Uterus (tissue), 4 donors: ENCODE results near the gene HOXC12. TPM values are rescaled to one million over a fixed set of nuclear protein-coding genes. Genes with fewer than 3 reads are reported as not detected.

Source experiments
- DNase-seq, 2 donors: peaks; one replicate each; pipeline ENCODE4 v3.0.0-alpha.2; 2019 to 2020
- H3K27ac ChIP-seq, 2 donors: fragments of 200-600 bp; sonication (generic); 1 replicate in 1 of 2; 2 replicates in 1 of 2; pipeline ENCODE4 v1.5.1; 2016 to 2018
- H3K27me3 ChIP-seq, 2 donors: fragments of 200-600 bp; sonication (generic); one replicate each; pipeline ENCODE4 v1.5.1; 2018 to 2019; ENCODE audit warnings: control low read depth in 1 of 2
- H3K36me3 ChIP-seq, 2 donors: fragments of 200-600 bp; sonication (generic); one replicate each; pipeline ENCODE4 v1.5.1; 2019; ENCODE audit warnings: control low read depth in 1 of 2
- H3K4me1 ChIP-seq, 2 donors: fragments of 200-600 bp; sonication (generic); one replicate each; pipeline ENCODE4 v1.5.1; 2018 to 2019; ENCODE audit warnings: control low read depth in 1 of 2
- H3K4me3 ChIP-seq, 2 donors: fragments of 200-600 bp; sonication (generic); 1 replicate in 1 of 2; 2 replicates in 1 of 2; pipeline ENCODE4 v1.5.1; 2018 to 2019; ENCODE audit warnings: mild to moderate bottlenecking in 1 of 2
- H3K9me3 ChIP-seq, 2 donors: fragments of 200-600 bp; sonication (generic); one replicate each; pipeline ENCODE4 v1.5.1; 2019; ENCODE audit warnings: control low read depth in 1 of 2
- CTCF ChIP-seq, 4 experiments: fragments of 200-600 bp in 2 of 4; fragments of 450-650 bp in 2 of 4; sonication (generic) in 2 of 4; IDR thresholded peaks; one replicate each; pipeline ENCODE4 v1.5.1; 2016 to 2019; ENCODE audit warnings: antibody characterized with exemption in 4 of 4, mild to moderate bottlenecking in 2 of 4, moderate library complexity in 1 of 4
- POLR2A ChIP-seq, 2 donors: fragments of 450-650 bp; IDR thresholded peaks; one replicate each; pipeline ENCODE4 v1.6.1; 2016; ENCODE audit warnings: antibody characterized with exemption in 2 of 2, mild to moderate bottlenecking in 1 of 2, moderate library complexity in 1 of 2
- intact Hi-C: fragments of 100-400 bp; cut with DNase I; formaldehyde crosslinking; loops from one replicate; pipeline ENCODE4 v1.15.1; 2023; ENCODE audit warnings: low total_unique reads
- total RNA-seq, 4 donors: library from RNA; depleted of rRNA in 3 of 4; stranded (reverse); fragments of >200 nt in 3 of 4; gene quantifications; one replicate each; pipeline versions ENCODE4 v1.1.0 to v1.2.4, GENCODE V29; 2014 to 2023
- donor health status: DM: yes; HTN: yes; CAD: no.

Gene HOXC12
- total RNA-seq, 4 donors from 2014 or later: not detected

- Histone ChIP-seq H3K27me3 (peaks cover 22 to 95% of the 10 kb centered on the region in 2 donors), H3K36me3 (no peaks in the 10 kb centered on the region), H3K4me1 (peaks cover 0 to 23% of the 10 kb centered on the region in 2 donors), H3K27ac (no peak overlapping the region), H3K4me3 (no peak overlapping the region), H3K9me3 (no peaks in the 10 kb centered on the region)
- intact Hi-C loops: no loop called here
- TF ChIP-seq POLR2A (IDR thresholded peaks at IDR 0.05) (no peak), CTCF (IDR thresholded peaks at IDR 0.05) (no peak)
- DNase-seq: no peak
Measured at GRCh38 chr12:53992377-53992889, 37.7 kb downstream of the HOXC12 start.

GRCh38 chr12:53993162-53994008 lies 38.7 kb downstream of the HOXC12 start:
- peaks cover 21 to 93% of the 10 kb centered on the region in 2 donors for H3K27me3 ChIP-seq
- intact Hi-C loops: no loop called here
- H3K4me1 ChIP-seq: peaks cover 0 to 23% of the 10 kb centered on the region in 2 donors
- no peaks in the 10 kb centered on the region for H3K36me3 ChIP-seq
- no peak overlapping the region for H3K27ac ChIP-seq
- no peak overlapping the region for H3K4me3 ChIP-seq
- no peaks in the 10 kb centered on the region for H3K9me3 ChIP-seq
- DNase-seq: no peak
- TF ChIP-seq POLR2A (IDR thresholded peaks at IDR 0.05) (no peak), CTCF (IDR thresholded peaks at IDR 0.05) (no peak)

- Histone ChIP-seq H3K27ac (no peak overlapping the region), H3K27me3 (peaks cover 20 to 93% of the 10 kb centered on the region in 2 donors), H3K4me1 (peaks cover 0 to 23% of the 10 kb centered on the region in 2 donors), H3K36me3 (no peaks in the 10 kb centered on the region), H3K4me3 (peak overlapping the region in 1 of 2 donors; percentile 31), H3K9me3 (no peaks in the 10 kb centered on the region)
- TF ChIP-seq POLR2A (IDR thresholded peaks at IDR 0.05) (no peak), CTCF (IDR thresholded peaks at IDR 0.05) (no peak)
- intact Hi-C loops: no loop called here
- DNase-seq: no peak
Measured at GRCh38 chr12:53994009-53994263, 39.2 kb downstream of the HOXC12 start.

- Histone ChIP-seq H3K4me1 (peaks cover 0 to 23% of the 10 kb centered on the region in 2 donors), H3K36me3 (no peaks in the 10 kb centered on the region), H3K4me3 (peak overlapping the region in 1 of 2 donors; percentile 31), H3K9me3 (no peaks in the 10 kb centered on the region), H3K27ac (peak overlapping the region in 1 of 2 donors; percentile 47), H3K27me3 (peaks cover 25 to 92% of the 10 kb centered on the region in 2 donors)
- no peak for DNase-seq
- intact Hi-C loops: no loop called here
- TF ChIP-seq POLR2A (IDR thresholded peaks at IDR 0.05) (no peak), CTCF (IDR thresholded peaks at IDR 0.05) (no peak)
Measured at GRCh38 chr12:53994264-53995001, 39.7 kb downstream of the HOXC12 start.

GRCh38 chr12:53995002-53995377 lies 40.3 kb downstream of the HOXC12 start:
- peak overlapping the region in 1 of 2 donors; percentile 47 for H3K27ac ChIP-seq
- peak overlapping the region in 1 of 2 donors; percentile 31 for H3K4me3 ChIP-seq
- no peaks in the 10 kb centered on the region for H3K36me3 ChIP-seq
- H3K9me3 ChIP-seq: no peaks in the 10 kb centered on the region
- H3K27me3 ChIP-seq: peaks cover 29 to 94% of the 10 kb centered on the region in 2 donors
- intact Hi-C loops: no loop called here
- H3K4me1 ChIP-seq: peaks cover 0 to 23% of the 10 kb centered on the region in 2 donors
- TF ChIP-seq POLR2A (IDR thresholded peaks at IDR 0.05) (no peak), CTCF (IDR thresholded peaks at IDR 0.05) (no peak)
- no peak for DNase-seq
